GM12892 (cell line): ENCODE results near the gene KLHDC10.

Experiments used
- POLR2A ChIP-seq: IDR thresholded peaks from 2 replicates; pipeline ENCODE4 v1.6.1; 2011; ENCODE audit warnings: low read depth, low read length, control low read depth
- POLR2AphosphoS5 ChIP-seq: IDR thresholded peaks from 2 replicates; pipeline ENCODE4 v1.6.1; 2011; ENCODE audit warnings: low read depth, low read length, control low read depth
- TAF1 ChIP-seq: IDR thresholded peaks from 2 replicates; pipeline ENCODE4 v1.6.1; 2011; ENCODE audit warnings: low read depth, mild to moderate bottlenecking, control low read depth, low read length, borderline replicate concordance

DNA sequence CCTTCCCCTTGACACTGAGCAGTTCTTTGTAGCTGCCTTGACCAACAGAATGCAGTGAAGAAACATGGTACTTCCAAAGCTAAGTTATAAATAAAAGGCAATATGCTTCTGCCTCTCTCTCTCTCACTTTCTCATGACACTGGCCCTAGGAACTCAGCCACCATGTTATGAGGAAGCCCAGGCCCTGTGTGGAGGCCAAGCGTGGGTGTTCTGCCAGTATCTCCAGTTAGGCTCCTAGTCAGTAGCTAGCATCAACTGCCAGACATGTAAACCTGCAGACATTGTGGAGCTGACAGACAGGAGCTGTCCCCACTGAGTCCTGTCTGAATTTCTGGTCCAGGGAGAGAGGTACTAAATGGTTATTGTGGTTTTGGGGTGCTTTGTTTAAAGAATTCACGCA is 89.7 kb downstream of the KLHDC10 start:
- no peak for TF ChIP-seq POLR2AphosphoS5
- TF ChIP-seq TAF1 = no peak
- no peak for TF ChIP-seq POLR2A
